H9 (cell line): ENCODE measurements around the gene ICAM4. TPM values are rescaled to one million over a fixed set of nuclear protein-coding genes. Genes with fewer than 3 reads are reported as not detected.

Source experiments
- DNase-seq: peaks from one replicate; pipeline ENCODE4 v3.0.0-alpha.2; 2017
- H2AFZ ChIP-seq: one replicate; pipeline ENCODE4 v1.6.1; 2013; ENCODE audit warnings: mild to moderate bottlenecking, low read length, control low read depth, moderate library complexity
- H2AK5ac ChIP-seq: 2 replicates; pipeline ENCODE4 v1.6.1; 2013; ENCODE audit warnings: low read length, control low read depth, mixed read lengths; ENCODE audit not compliant: insufficient read length
- H2BK120ac ChIP-seq: one replicate; pipeline ENCODE4 v1.6.1; 2013; ENCODE audit warnings: low read depth, mild to moderate bottlenecking, low read length, control low read depth, inconsistent platforms; ENCODE audit not compliant: poor library complexity, severe bottlenecking
- H2BK12ac ChIP-seq: 2 replicates; pipeline ENCODE4 v1.6.1; 2013; ENCODE audit warnings: low read length, control low read depth, mixed read lengths, low read depth; ENCODE audit not compliant: insufficient read length
- H2BK15ac ChIP-seq: 2 replicates; pipeline ENCODE4 v1.6.1; 2013; ENCODE audit warnings: low read depth, low read length, control low read depth
- H2BK20ac ChIP-seq: one replicate; pipeline ENCODE4 v1.6.1; 2013; ENCODE audit warnings: low read depth, mild to moderate bottlenecking, low read length, control low read depth, inconsistent platforms; ENCODE audit not compliant: poor library complexity, severe bottlenecking
- H2BK5ac ChIP-seq: 2 replicates; pipeline ENCODE4 v1.6.1; 2013; ENCODE audit warnings: low read length, control low read depth, mixed read lengths; ENCODE audit not compliant: insufficient read length
- H3K14ac ChIP-seq: 2 replicates; pipeline ENCODE4 v1.6.1; 2013; ENCODE audit warnings: low read length, control low read depth; ENCODE audit not compliant: insufficient read depth
- H3K18ac ChIP-seq: 2 replicates; pipeline ENCODE4 v1.6.1; 2013; ENCODE audit warnings: low read depth, mild to moderate bottlenecking, mixed read lengths, low read length, control low read depth; ENCODE audit not compliant: insufficient read length
- H3K23ac ChIP-seq: 2 replicates; pipeline ENCODE4 v1.6.1; 2013; ENCODE audit warnings: low read length, control low read depth, mixed read lengths, low read depth; ENCODE audit not compliant: insufficient read length
- H3K23me2 ChIP-seq: 2 replicates; pipeline ENCODE4 v1.6.1; 2013; ENCODE audit warnings: low read depth, mild to moderate bottlenecking, mixed read lengths, low read length, control low read depth; ENCODE audit not compliant: insufficient read length, poor library complexity, severe bottlenecking
- H3K27ac ChIP-seq: 2 replicates; pipeline ENCODE4 v1.5.1; 2013; ENCODE audit warnings: low read length, control low read depth, mixed read lengths, low read depth; ENCODE audit not compliant: insufficient read length
- H3K27me3 ChIP-seq: 2 replicates; pipeline ENCODE4 v1.6.1; 2013; ENCODE audit warnings: low read length, control low read depth, inconsistent platforms; ENCODE audit not compliant: insufficient read depth
- H3K4ac ChIP-seq: 2 replicates; pipeline ENCODE4 v1.6.1; 2013; ENCODE audit warnings: low read depth, mild to moderate bottlenecking, control low read depth, inconsistent platforms, low read length, moderate library complexity
- H3K4me1 ChIP-seq: 2 replicates; pipeline ENCODE4 v1.6.1; 2013; ENCODE audit warnings: low read length, control low read depth, inconsistent platforms; ENCODE audit not compliant: insufficient read depth
- H3K4me2 ChIP-seq: 2 replicates; pipeline ENCODE4 v1.6.1; 2013; ENCODE audit warnings: low read length, control low read depth, mixed read lengths; ENCODE audit not compliant: insufficient read length, insufficient read depth
- H3K56ac ChIP-seq: 2 replicates; pipeline ENCODE4 v1.6.1; 2013; ENCODE audit warnings: low read depth, mild to moderate bottlenecking, mixed read lengths, low read length, control low read depth; ENCODE audit not compliant: insufficient read length
- H3K79me1 ChIP-seq: 2 replicates; pipeline ENCODE4 v1.6.1; 2013; ENCODE audit warnings: low read depth, mild to moderate bottlenecking, moderate library complexity, low read length, control low read depth, inconsistent platforms; ENCODE audit not compliant: insufficient read depth, poor library complexity, severe bottlenecking
- H3K79me2 ChIP-seq: 2 replicates; pipeline ENCODE4 v1.6.1; 2013; ENCODE audit warnings: low read length, control low read depth, inconsistent platforms; ENCODE audit not compliant: insufficient read depth
- H3K9ac ChIP-seq: 2 replicates; pipeline ENCODE4 v1.6.1; 2013; ENCODE audit warnings: low read length, control low read depth, mixed read lengths; ENCODE audit not compliant: insufficient read length; ENCODE audit errors: extremely low read depth
- H3K9me3 ChIP-seq: one replicate; pipeline ENCODE4 v1.6.1; 2013; ENCODE audit warnings: low read depth, low read length, inconsistent platforms; ENCODE audit not compliant: control insufficient read depth
- H3T11ph ChIP-seq: one replicate; pipeline ENCODE4 v1.6.1; 2013; ENCODE audit warnings: mild to moderate bottlenecking, low read length, control low read depth, inconsistent platforms
- H4K20me1 ChIP-seq: one replicate; pipeline ENCODE4 v1.6.1; 2013; ENCODE audit not compliant: control insufficient read depth, insufficient read length, insufficient read depth
- H4K5ac ChIP-seq: 2 replicates; pipeline ENCODE4 v1.6.1; 2013; ENCODE audit warnings: low read depth, mild to moderate bottlenecking, mixed read lengths, low read length, control low read depth; ENCODE audit not compliant: insufficient read length
- H4K8ac ChIP-seq: replicated peaks from 2 replicates; pipeline ENCODE4 v1.6.1; 2013; ENCODE audit warnings: low read length, control low read depth, mixed read lengths, low read depth; ENCODE audit not compliant: insufficient read length
- H4K91ac ChIP-seq: 2 replicates; pipeline ENCODE4 v1.6.1; 2013; ENCODE audit warnings: low read depth, mild to moderate bottlenecking, moderate library complexity, mixed read lengths, low read length, control low read depth; ENCODE audit not compliant: insufficient read length
- H3K27ac Mint-ChIP-seq, 3 experiments: 2 replicates in 2 of 3; 3 replicates in 1 of 3; pipeline ENCODE4 v1.8.0; 2020 to 2021; ENCODE audit warnings: mixed read lengths in 3 of 3, mild to moderate bottlenecking in 1 of 3, moderate library complexity in 1 of 3
- H3K27me3 Mint-ChIP-seq: 2 replicates; pipeline ENCODE4 v1.8.0; 2021; ENCODE audit warnings: low read depth, mild to moderate bottlenecking, moderate library complexity, mixed read lengths
- H3K36me3 Mint-ChIP-seq, 3 experiments: 2 replicates in 2 of 3; 3 replicates in 1 of 3; pipeline ENCODE4 v1.8.0; 2020 to 2021; ENCODE audit warnings: low read depth in 3 of 3, mixed read lengths in 3 of 3; ENCODE audit not compliant: insufficient read depth in 1 of 3
- H3K4me1 Mint-ChIP-seq, 2 experiments: 2 replicates each; pipeline ENCODE4 v1.8.0; 2020; ENCODE audit warnings: mixed read lengths in 2 of 2
- H3K4me3 Mint-ChIP-seq, 2 experiments: 2 replicates in 1 of 2; 3 replicates in 1 of 2; pipeline ENCODE4 v1.8.0; 2020 to 2021; ENCODE audit warnings: mild to moderate bottlenecking in 2 of 2, mixed read lengths in 2 of 2, moderate library complexity in 1 of 2
- H3K9me3 Mint-ChIP-seq, 2 experiments: 2 replicates in 1 of 2; 3 replicates in 1 of 2; pipeline ENCODE4 v1.8.0; 2020; ENCODE audit warnings: mild to moderate bottlenecking in 2 of 2, mixed read lengths in 2 of 2, moderate library complexity in 1 of 2
- WGBS: extraction: QIAGEN DNeasy Blood & Tissue Kit; methylation state at CpG from one replicate; pipeline ENCODE4 v1.1.7; 2013; ENCODE audit warnings: missing lambda C conversion rate, low lambda C conversion rate, mixed read lengths; ENCODE audit not compliant: insufficient read length; ENCODE audit errors: extremely low coverage; 5-methylcytosine and 5-hydroxymethylcytosine counted together
- total RNA-seq: library from RNA; stranded (reverse); gene quantifications from 2 replicates; pipeline ENCODE4 v1.2.1, GENCODE V29; 2021
- TF ChIP-seq, protein P1 (sequence below): fragments of 200-600 bp; sonication (generic); conservative IDR thresholded peaks from 3 replicates; pipeline ENCODE4 v1.8.0; 2021; ENCODE audit warnings: antibody characterized with exemption, mild to moderate bottlenecking

ICAM4 gene
- total RNA-seq, 1 experiment from 2014 or later: 1.1 TPM

DNA sequence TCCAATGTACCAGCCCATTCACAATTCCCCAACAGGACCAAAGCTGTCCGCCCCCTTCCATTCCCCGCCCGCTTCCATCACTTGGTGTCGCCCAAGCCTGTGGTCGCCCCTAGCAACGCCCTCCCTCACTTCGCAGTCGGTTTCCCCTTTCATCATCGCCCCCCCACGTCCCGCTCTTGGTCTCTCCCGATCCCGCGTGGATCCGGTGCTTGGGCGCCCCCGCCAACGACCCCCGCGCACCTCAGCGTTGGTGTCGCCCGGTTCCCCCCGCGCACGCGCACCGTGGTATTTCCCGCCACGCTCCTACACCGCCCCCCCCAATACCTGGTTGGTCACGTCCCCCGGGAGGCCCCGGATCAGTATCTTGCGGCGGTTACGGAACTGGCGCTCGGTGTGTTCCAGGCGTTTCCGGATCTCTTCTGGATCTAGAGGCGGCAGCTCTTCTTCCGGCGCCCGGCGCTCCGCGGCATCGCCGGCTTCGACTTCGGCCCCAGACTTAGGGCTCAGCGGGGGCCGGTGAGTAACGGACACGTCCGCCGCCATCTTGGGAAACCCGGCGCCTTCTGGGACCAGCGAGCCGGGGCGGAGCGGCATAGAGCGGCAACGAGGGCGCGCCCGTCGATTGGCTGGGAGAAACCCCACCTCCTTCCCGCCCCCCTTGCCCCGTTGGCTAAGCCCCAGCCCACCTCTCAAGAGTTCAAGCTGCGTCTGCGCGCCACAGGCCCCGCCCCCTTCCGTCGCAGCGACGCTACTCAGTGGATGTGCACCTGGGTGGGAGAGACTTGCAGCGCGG, 46.4 kb downstream of the ICAM4 start, which contains the start of gene RAVER1:
TSS of gene RAVER1 (minus strand) at position 565 of the 793 bp plus-strand sequence. CDS start at position 543, 22 bp downstream.
- Mint-ChIP-seq H3K4me1 (peaks cover 18 to 21% of the 10 kb centered on the region in 2 experiments), H3K27me3 (no peaks in the 10 kb centered on the region; the same call in 1 of the 2 replicates), H3K9me3 (no peaks in the 10 kb centered on the region; a peak in 1 of 5 replicates), H3K27ac (peak within 1 kb of the TSS; percentile 96 to 98 (median 97)), H3K4me3 (peak within 1 kb of the TSS; percentile 95 to 96), H3K36me3 (peaks cover 12 to 33% (median 23%) of the 10 kb centered on the region in 3 experiments; a peak in 6 of 7 replicates)
- Histone ChIP-seq H2BK20ac (no peak within 1 kb of the TSS), H4K8ac (no peak within 1 kb of the TSS), H2BK15ac (no peak within 1 kb of the TSS), H3K9me3 (no peaks in the 10 kb centered on the region), H3K23me2 (peaks cover 24% of the 10 kb centered on the region), H4K5ac (no peak within 1 kb of the TSS), H3K4me2 (peak within 1 kb of the TSS; percentile 98), H3K56ac (no peak within 1 kb of the TSS), H3K79me1 (peaks cover 4% of the 10 kb centered on the region), H4K20me1 (no peaks in the 10 kb centered on the region), H2AK5ac (no peak within 1 kb of the TSS), H3K27ac (no peak within 1 kb of the TSS), H3K27me3 (no peaks in the 10 kb centered on the region; the same call in 1 of the 2 replicates), H3T11ph (no peak within 1 kb of the TSS), H3K23ac (no peak within 1 kb of the TSS), H2BK5ac (no peak within 1 kb of the TSS), H3K9ac (peak within 1 kb of the TSS; percentile 62), H4K91ac (no peak within 1 kb of the TSS), H2AFZ (no peak within 1 kb of the TSS), H3K18ac (peak within 1 kb of the TSS; percentile 92), H3K4me1 (no peaks in the 10 kb centered on the region), H2BK120ac (no peak within 1 kb of the TSS), H3K79me2 (peaks cover 8% of the 10 kb centered on the region; the same call in 1 of the 2 replicates), H3K14ac (peak within 1 kb of the TSS; percentile 89; the same call in 1 of the 2 replicates), H2BK12ac (no peak within 1 kb of the TSS), H3K4ac (no peak within 1 kb of the TSS)
- WGBS: no CpG with 5 or more reads among the region's 82 CpGs
- peak; percentile 97 for DNase-seq
- TF ChIP-seq, protein P1, sequence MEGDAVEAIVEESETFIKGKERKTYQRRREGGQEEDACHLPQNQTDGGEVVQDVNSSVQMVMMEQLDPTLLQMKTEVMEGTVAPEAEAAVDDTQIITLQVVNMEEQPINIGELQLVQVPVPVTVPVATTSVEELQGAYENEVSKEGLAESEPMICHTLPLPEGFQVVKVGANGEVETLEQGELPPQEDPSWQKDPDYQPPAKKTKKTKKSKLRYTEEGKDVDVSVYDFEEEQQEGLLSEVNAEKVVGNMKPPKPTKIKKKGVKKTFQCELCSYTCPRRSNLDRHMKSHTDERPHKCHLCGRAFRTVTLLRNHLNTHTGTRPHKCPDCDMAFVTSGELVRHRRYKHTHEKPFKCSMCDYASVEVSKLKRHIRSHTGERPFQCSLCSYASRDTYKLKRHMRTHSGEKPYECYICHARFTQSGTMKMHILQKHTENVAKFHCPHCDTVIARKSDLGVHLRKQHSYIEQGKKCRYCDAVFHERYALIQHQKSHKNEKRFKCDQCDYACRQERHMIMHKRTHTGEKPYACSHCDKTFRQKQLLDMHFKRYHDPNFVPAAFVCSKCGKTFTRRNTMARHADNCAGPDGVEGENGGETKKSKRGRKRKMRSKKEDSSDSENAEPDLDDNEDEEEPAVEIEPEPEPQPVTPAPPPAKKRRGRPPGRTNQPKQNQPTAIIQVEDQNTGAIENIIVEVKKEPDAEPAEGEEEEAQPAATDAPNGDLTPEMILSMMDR: no peak
